Left colon (tissue), 2 donors: Measurements from ENCODE around the gene WBP2. TPM values are rescaled to one million over a fixed set of nuclear protein-coding genes. Genes with fewer than 3 reads are reported as not detected.

Experiments used
- ATAC-seq: fragments of 200-7000 bp; cut with Tn5 transposase; one replicate; pipeline ENCODE4 v1.9.1; 2020; ENCODE audit warnings: mild to moderate bottlenecking, moderate library complexity
- DNase-seq, 2 donors: peaks; one replicate each; pipeline ENCODE4 v3.0.0-alpha.2; 2020
- intact Hi-C, 2 donors: fragments of 100-400 bp; cut with DNase I in 1 of 2; cut with micrococcal nuclease in 1 of 2; formaldehyde crosslinking; loops; one replicate each; pipeline versions ENCODE4 v1.11.2 to v1.14.0; 2022; cut with DNase I, micrococcal nuclease
- total RNA-seq, 2 donors: library from RNA; stranded (reverse); fragmentation: NEBNext Ultra II Directional; extraction: Animal tissue kit (Norgen Biotek cat#: 25700); gene quantifications; one replicate each; pipeline ENCODE4 v1.2.1, GENCODE V29; 2021
- donor health status: DM: no; HTN: no; CAD: no.
- donor health status: DM: yes; HTN: yes; CAD: no.

The WBP2 gene
- total RNA-seq, 2 donors from 2014 or later: 96.5 to 105 TPM

- DNase-seq (no peak), ATAC-seq (no peak)
- intact Hi-C loops: no loop called here
Observed at GRCh38 chr17:75836605-75837004, 18.5 kb downstream of the WBP2 start.

GRCh38 chr17:75835654-75835987, 19.5 kb downstream of the WBP2 start:
- DNase-seq (no peak), ATAC-seq (peak; percentile 6)
- intact Hi-C loops: no loop called here

DNA sequence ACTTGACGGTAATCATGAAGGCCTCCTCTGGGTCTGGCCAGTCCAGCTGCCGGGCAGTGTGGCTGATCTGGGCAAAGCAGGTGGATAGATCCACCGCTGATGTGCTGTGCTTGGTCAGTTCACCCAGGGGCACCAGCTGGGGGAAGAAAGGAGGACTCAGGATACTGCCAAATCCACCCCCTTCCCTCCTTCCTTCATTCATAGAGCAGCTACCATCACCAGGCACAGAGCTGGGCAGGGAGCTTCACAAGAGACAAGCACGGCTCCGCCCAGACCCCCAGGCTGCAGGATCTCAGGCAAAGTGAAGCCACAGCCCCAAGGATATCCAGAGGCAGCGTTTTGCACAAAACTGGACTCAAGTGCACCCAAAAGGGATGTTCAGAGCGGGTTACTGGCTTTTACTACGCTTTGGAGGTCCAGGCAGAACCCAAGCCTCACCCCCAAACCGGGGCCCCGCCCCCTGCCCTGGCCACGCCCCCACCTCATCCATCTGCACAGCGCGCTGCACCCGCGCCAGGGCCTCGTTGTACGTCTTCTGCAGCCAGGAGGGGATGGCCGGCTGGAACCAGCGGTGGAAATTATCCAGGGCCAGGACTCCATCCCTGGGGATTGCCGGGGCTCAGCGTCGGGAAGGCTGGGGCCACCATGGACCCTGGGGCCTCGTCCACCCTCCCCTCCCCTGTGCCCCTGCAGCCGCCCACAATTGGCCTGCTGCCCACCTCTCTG, 20.0 kb downstream of the WBP2 start:
- no peak for DNase-seq
- intact Hi-C loops: no loop called here
- no peak for ATAC-seq

GRCh38 chr17:75834279-75834920, 20.7 kb downstream of the WBP2 start:
- ATAC-seq (no peak), DNase-seq (no peak)
- intact Hi-C loops: no loop called here

DNA sequence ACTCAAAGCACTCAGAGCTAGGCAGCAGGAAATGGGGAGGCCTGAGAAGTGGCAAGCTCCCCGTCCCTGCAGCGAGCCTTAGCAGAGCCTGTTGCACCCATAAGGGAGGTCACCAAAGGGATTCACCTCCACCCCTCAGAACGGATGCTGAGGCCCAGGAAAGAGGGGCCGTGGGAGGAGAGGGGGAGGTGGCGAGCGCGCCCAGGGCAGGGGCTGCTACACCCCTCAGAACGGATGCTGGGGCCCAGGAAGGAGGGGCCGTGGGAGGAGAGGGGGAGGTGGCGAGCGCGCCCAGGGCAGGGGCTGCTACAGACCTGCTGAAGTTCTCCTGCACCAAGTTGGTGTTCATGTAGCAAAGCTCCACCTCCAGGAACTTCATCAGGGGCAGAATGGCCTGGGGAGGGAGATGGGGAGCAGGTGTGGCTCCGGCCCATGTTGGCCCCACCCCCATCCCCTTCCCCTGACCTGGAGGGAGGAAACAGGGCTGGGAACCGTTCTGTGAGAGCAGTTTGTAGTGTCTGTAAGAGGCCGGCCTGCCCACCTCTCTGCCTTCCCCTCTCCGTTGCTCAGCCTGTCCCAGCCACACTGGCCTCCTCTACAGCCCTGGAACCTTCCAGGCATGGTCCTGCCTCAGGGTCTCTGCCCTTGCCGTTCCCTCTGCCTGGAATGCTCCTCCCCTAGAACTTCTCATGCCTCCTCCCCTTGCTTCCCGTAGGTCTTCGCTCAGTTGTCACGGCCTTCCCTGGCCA, 22.3 kb downstream of the WBP2 start:
- intact Hi-C loops: no loop called here
- no peak for ATAC-seq
- DNase-seq: no peak

GRCh38 chr17:75832164-75832651, 22.9 kb downstream of the WBP2 start:
- intact Hi-C loops: no loop called here
- DNase-seq (peak in 1 of 2 donors; percentile 41), ATAC-seq (no peak)

DNA sequence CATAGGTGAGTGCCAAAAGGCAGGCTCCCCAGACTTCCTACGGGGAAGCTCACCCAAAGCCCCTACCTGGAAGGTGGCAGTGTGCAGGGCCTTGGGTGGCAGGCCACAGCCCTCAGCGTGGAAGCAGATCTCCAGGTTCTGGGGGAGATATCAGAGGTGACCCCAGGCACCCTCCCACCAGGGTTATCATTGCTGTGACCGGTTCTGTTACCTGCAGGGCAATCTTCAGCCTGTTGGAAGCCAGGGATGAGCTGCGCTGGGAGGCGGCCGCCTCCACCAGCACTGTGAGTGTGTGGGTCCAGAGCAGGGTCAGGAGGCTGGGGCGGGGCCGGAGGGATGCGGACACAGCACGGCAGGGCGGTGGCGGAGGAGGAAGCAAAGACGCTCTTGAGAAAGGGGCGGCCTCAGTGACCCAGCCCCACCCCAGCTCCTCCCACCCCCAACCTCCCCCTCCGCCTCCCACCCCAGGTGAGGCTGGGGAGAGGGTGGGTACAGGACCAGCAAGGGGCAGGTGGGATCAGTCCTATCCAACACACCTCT, 24.0 kb downstream of the WBP2 start:
- intact Hi-C loops: no loop called here
- ATAC-seq (peak; percentile 74), DNase-seq (peak; percentile 66 to 75)

- peak; percentile 79 for ATAC-seq
- intact Hi-C loops: no loop called here
- peak in 1 of 2 donors; percentile 72 for DNase-seq
Observed at GRCh38 chr17:75830164-75831031, 24.7 kb downstream of the WBP2 start.

DNA sequence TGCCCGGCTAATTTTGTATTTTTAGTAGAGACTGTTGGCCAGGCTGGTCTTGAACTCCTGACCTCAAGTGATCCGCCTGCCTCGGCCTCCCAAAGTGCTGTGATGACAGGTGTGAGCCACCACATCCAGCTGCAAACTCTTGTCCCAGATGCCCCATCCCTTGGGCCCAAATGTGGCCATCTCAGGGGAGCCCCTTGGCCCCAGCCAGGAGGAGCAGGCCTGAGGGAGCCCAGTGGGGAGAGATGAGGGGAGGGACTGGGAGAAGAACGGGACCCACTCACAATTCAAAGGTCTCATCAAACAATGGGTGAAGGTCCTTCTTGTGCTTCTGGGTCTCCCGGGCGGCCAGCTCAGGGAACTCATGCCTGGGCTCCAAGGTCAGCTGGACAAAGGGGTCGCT, 25.4 kb downstream of the WBP2 start:
- no peak for ATAC-seq
- intact Hi-C loops: no loop called here

DNA sequence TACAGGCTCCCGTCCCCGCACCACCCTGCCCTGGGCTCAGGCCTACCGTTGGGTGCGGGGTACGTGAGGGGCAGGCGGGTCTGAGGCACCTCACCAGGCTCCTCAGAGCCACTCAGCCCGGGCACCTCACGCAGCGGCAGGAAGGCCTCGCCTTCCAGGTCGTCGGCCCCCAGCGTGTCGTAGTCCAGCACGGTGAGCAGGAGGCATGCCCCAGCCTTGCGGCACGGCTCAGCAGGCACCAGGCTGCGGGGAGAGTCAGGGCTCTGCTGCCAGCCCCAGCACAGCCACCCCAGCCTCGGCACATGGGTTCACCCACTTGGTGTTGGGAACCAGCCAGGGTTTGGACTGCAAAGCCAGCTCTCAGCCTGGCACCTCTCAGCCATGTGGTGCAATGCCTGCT, 26.4 kb downstream of the WBP2 start:
- no peak for ATAC-seq
- DNase-seq: no peak
- intact Hi-C loops: no loop called here

More for the DNA sequence above, 25.4 kb downstream of the WBP2 start:
- DNase-seq: no peak

DNA sequence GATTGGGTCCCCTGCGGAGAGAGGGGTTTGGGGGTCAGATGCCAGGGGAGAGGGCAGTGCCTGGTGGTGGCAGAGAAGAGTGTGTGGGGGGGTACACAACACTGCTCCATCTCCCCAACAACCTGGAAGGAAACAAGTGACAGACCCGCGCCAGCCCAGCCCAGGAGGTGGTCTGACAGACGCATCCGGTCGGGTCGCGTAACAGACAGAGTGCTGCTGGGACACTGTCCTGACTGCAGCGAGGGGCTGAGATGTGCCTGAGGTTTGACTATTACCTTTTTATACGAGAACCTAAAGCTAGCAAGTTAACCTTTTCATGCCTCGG, 27.1 kb downstream of the WBP2 start:
- intact Hi-C loops: no loop called here
- DNase-seq (no peak), ATAC-seq (no peak)

DNA sequence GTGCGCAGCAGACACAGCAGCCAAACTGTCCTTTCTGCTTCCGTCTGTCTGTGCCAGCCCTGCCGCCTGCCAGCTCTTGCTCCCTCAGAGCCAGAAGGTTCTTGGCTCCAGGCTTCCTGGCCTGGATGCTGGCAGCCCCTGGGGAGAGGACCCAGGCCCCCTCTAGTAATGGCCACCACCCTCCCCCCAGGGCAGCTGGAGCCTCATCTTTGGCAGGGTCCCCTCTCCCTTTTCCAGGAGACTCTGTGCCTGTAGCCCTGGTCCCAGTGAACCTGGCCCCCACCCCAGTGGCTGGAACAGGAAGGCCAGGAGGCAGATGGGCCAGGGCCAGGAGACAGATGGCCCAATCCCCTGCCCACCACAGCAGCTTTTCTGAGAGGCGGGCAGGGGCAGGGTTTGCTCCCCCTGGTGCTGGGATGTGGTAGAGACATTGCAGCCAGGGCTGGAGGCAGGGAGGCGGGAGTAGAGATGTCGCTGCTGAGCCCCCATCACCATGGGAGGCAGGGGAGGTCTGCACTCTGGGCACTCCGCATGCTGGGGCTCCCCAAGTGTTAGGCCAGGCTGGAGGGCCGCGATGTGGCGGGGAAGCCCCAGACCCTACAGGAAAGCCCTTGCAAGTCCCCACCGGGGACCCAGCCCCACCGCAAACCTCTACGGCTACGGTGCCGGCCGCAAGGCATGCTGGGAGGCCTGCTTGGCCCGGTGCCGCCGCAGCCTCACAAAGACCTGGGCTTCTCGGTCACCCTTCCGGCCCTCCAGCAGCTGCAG, 27.6 kb downstream of the WBP2 start:
- intact Hi-C loops: no loop called here
- peak in 1 of 2 donors; percentile 70 for DNase-seq
- peak; percentile 36 for ATAC-seq

GRCh38 chr17:75826561-75827307, 28.4 kb downstream of the WBP2 start:
- intact Hi-C loops: no loop called here
- no peak for ATAC-seq
- DNase-seq: no peak

DNA sequence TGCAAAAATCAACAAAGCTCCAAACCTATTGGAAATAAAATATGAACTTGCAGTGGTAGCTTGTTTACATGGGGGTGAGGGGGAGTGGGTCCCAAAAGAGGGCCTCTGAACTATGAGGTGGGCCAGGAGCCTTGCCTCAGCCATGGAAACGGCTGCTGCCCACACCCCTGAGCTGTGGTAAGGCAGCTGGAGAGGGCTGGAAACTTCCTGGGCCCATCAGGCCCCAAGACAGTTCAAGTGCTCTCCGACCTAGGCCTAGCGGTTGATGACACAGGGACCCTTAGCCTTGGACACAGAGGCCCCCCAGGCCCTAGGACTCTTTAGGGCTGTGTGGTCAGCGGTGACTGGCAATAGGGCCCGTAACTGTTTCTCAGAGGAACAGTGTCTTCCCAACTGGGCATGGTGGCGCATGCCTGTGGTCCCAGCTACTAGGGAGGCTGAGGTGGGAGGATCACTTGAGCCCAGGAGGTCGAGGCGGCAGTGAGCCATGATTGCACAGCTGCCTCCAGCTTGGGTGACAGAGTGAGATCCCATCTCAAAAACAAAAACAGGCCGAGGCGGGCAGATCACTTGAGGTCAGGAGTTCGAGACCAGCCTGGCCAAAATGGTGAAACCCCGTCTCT, 29.3 kb downstream of the WBP2 start:
- intact Hi-C loops: no loop called here
- ATAC-seq (no peak), DNase-seq (no peak)

- DNase-seq (no peak), ATAC-seq (no peak)
- intact Hi-C loops: no loop called here
Observed at GRCh38 chr17:75825149-75825552, 30.0 kb downstream of the WBP2 start.

GRCh38 chr17:75824666-75825065, 30.5 kb downstream of the WBP2 start:
- intact Hi-C loops: no loop called here
- no peak for ATAC-seq
- DNase-seq: no peak

DNA sequence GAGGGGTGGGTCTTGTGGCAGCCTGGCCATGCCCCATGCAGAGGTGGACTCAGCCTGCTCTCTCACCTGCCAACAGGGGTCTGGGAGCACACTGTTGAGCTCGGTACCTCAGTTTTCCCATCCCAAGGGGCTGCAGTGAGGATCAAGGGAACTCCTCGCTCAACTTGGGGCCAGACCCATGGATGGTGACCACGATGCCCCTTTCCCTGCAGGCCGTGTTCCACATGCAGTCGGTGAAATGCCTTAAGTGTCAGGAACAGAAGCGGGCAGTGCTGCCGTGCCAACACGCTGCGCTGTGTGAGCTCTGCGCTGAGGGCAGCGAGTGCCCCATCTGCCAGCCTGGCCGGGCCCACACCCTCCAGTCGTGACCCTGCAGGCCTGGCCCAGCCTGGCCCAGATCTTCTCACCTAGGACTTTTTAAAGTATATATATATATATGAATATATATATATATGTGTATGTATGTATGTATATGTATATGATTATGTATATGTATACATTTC, 31.0 kb downstream of the WBP2 start:
- DNase-seq (no peak), ATAC-seq (no peak)
- intact Hi-C loops: no loop called here
